IMR-90 (cell line): Measurements from ENCODE around the gene ITCH.

Experiments used
- CTCF ChIP-seq: conservative IDR thresholded peaks from 2 replicates; pipeline ENCODE4 v1.5.1; 2012; ENCODE audit warnings: mild to moderate bottlenecking, low read depth, low read length, improper control_type of control experiment
- MAFK ChIP-seq: IDR thresholded peaks from 2 replicates; pipeline ENCODE4 v1.6.1; 2012; ENCODE audit warnings: low read depth, low read length, improper control_type of control experiment
- MAZ ChIP-seq: IDR thresholded peaks from 2 replicates; pipeline ENCODE4 v1.6.1; 2012; ENCODE audit warnings: low read depth, mild to moderate bottlenecking, low read length, improper control_type of control experiment, moderate library complexity, borderline replicate concordance
- MXI1 ChIP-seq: IDR thresholded peaks from 2 replicates; pipeline ENCODE4 v1.6.1; 2012; ENCODE audit warnings: low read depth, mild to moderate bottlenecking, low read length, moderate library complexity, borderline replicate concordance
- POLR2A ChIP-seq: IDR thresholded peaks from 2 replicates; pipeline ENCODE4 v1.6.1; 2012; ENCODE audit warnings: mild to moderate bottlenecking, low read depth, low read length
- RAD21 ChIP-seq: IDR thresholded peaks from 2 replicates; pipeline ENCODE4 v1.6.1; 2012; ENCODE audit warnings: low read length, improper control_type of control experiment
- SMC3 ChIP-seq: fragments of 150-350 bp; IDR thresholded peaks from 2 replicates; pipeline ENCODE4 v1.6.1; 2016; ENCODE audit warnings: low read depth, mild to moderate bottlenecking, antibody characterized with exemption, low read length, moderate library complexity
- TF ChIP-seq, protein P1 (sequence below): fragments of 150-350 bp; IDR thresholded peaks from 2 replicates; pipeline ENCODE4 v1.6.1; 2017; ENCODE audit warnings: mild to moderate bottlenecking, antibody characterized with exemption, low read length, low read depth

DNA sequence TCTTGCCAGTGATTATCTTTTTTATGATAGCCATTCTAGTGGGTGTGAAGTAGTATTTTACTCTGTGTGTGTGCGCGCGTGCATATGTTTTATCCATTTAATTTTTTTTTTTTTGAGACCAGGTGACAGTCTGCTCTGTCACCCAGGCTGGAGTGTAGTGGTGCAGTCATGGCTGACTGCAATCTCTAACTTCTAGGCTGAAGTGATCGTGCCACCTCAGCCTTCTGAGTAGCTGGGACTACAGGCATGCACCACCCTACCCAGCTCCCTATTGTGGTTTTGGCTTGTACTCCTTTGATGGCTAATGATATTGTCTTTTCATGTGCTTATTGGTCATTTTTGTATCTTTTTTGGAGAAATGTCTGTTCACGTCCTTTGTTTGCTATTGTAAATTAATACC is 33.3 kb downstream of the ITCH start:
- no peak for TF ChIP-seq CTCF
- no peak for TF ChIP-seq POLR2A
- no peak for TF ChIP-seq MAZ
- TF ChIP-seq MXI1 = no peak
- TF ChIP-seq, protein P1, sequence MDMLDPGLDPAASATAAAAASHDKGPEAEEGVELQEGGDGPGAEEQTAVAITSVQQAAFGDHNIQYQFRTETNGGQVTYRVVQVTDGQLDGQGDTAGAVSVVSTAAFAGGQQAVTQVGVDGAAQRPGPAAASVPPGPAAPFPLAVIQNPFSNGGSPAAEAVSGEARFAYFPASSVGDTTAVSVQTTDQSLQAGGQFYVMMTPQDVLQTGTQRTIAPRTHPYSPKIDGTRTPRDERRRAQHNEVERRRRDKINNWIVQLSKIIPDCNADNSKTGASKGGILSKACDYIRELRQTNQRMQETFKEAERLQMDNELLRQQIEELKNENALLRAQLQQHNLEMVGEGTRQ = no peak
- no peak for TF ChIP-seq MAFK
- TF ChIP-seq SMC3 = no peak
- TF ChIP-seq RAD21 = no peak
